Liver (tissue), 9 donors: ENCODE data around the gene SLFN11. TPM values are rescaled to one million over a fixed set of nuclear protein-coding genes. Genes with fewer than 3 reads are reported as not detected.

Source experiments
- DNase-seq: peaks from one replicate; pipeline ENCODE4 v3.0.0-alpha.2; 2017; ENCODE audit warnings: low spot score
- H3K27ac ChIP-seq, 2 donors: one replicate each; pipeline ENCODE4 v1.7.0; 2013; ENCODE audit warnings: inconsistent platforms in 2 of 2, low read length in 2 of 2, control low read depth in 1 of 2, low read depth in 1 of 2, mild to moderate bottlenecking in 1 of 2
- H3K27me3 ChIP-seq, 4 donors: one replicate each; pipeline versions ENCODE4 v1.6.1 to v1.7.0; 2013; ENCODE audit warnings: low read length in 3 of 4, inconsistent platforms in 1 of 4, mild to moderate bottlenecking in 1 of 4, moderate library complexity in 1 of 4; ENCODE audit not compliant: control insufficient read depth in 4 of 4, insufficient read depth in 4 of 4
- H3K36me3 ChIP-seq, 4 donors: one replicate each; pipeline versions ENCODE4 v1.6.1 to v1.7.0; 2013; ENCODE audit warnings: low read length in 3 of 4, mild to moderate bottlenecking in 3 of 4, low read depth in 1 of 4, moderate library complexity in 1 of 4; ENCODE audit not compliant: control insufficient read depth in 4 of 4, insufficient read depth in 3 of 4
- H3K4me1 ChIP-seq, 4 donors: one replicate each; pipeline versions ENCODE4 v1.6.1 to v1.7.0; 2013; ENCODE audit warnings: low read length in 3 of 4, mild to moderate bottlenecking in 3 of 4, moderate library complexity in 1 of 4; ENCODE audit not compliant: control insufficient read depth in 4 of 4, insufficient read depth in 4 of 4
- H3K4me3 ChIP-seq, 3 donors: one replicate each; pipeline versions ENCODE4 v1.6.1 to v1.7.0; 2013; ENCODE audit warnings: low read length in 3 of 3, control low read depth in 1 of 3, low read depth in 1 of 3, mild to moderate bottlenecking in 1 of 3
- H3K9ac ChIP-seq, 2 donors: one replicate each; pipeline ENCODE4 v1.7.0; 2013; ENCODE audit warnings: low read length in 2 of 2, mild to moderate bottlenecking in 2 of 2, moderate library complexity in 2 of 2, control low read depth in 1 of 2, low read depth in 1 of 2
- H3K9me3 ChIP-seq, 4 donors: one replicate each; pipeline versions ENCODE4 v1.6.1 to v1.7.0; 2013; ENCODE audit warnings: low read length in 3 of 4; ENCODE audit not compliant: control insufficient read depth in 4 of 4
- ATF3 ChIP-seq: IDR thresholded peaks from 2 replicates; pipeline ENCODE4 v1.6.1; 2016; ENCODE audit warnings: antibody characterized with exemption
- CTCF ChIP-seq: fragments of 150-350 bp; IDR thresholded peaks from 2 replicates; pipeline ENCODE4 v1.5.1; 2017; ENCODE audit warnings: improper control_type of control experiment, low read depth, low read length; ENCODE audit not compliant: missing input control
- EGR1 ChIP-seq, 2 donors: IDR thresholded peaks; 2 replicates each; pipeline ENCODE4 v1.6.1; 2016 to 2018; ENCODE audit warnings: antibody characterized with exemption in 2 of 2, low read depth in 2 of 2
- FOXA1 ChIP-seq: IDR thresholded peaks from 2 replicates; pipeline ENCODE4 v1.6.1; 2016; ENCODE audit warnings: antibody characterized with exemption
- FOXA2 ChIP-seq: IDR thresholded peaks from 2 replicates; pipeline ENCODE4 v1.6.1; 2016; ENCODE audit warnings: antibody characterized with exemption
- GABPA ChIP-seq, 2 donors: IDR thresholded peaks in 1 of 2; conservative IDR thresholded peaks in 1 of 2; 2 replicates each; pipeline ENCODE4 v1.6.1; 2016; ENCODE audit warnings: antibody characterized with exemption in 2 of 2, mild to moderate bottlenecking in 1 of 2, moderate library complexity in 1 of 2
- HNF4A ChIP-seq, 2 donors: conservative IDR thresholded peaks; 2 replicates each; pipeline ENCODE4 v1.6.1; 2016; ENCODE audit warnings: antibody characterized with exemption in 2 of 2, mild to moderate bottlenecking in 2 of 2
- HNF4G ChIP-seq: IDR thresholded peaks from 2 replicates; pipeline ENCODE4 v1.6.1; 2016; ENCODE audit warnings: antibody characterized with exemption
- JUND ChIP-seq, 2 donors: IDR thresholded peaks; 2 replicates each; pipeline ENCODE4 v1.6.1; 2016; ENCODE audit warnings: antibody characterized with exemption in 2 of 2
- MAX ChIP-seq: IDR thresholded peaks from 2 replicates; pipeline ENCODE4 v1.6.1; 2016; ENCODE audit warnings: antibody characterized with exemption
- NR2F2 ChIP-seq: IDR thresholded peaks from 2 replicates; pipeline ENCODE4 v1.6.1; 2016; ENCODE audit warnings: antibody characterized with exemption
- RAD21 ChIP-seq, 2 donors: IDR thresholded peaks; 2 replicates each; pipeline ENCODE4 v1.6.1; 2016; ENCODE audit warnings: antibody characterized with exemption in 2 of 2, mild to moderate bottlenecking in 2 of 2
- REST ChIP-seq: IDR thresholded peaks from 2 replicates; pipeline ENCODE4 v1.6.1; 2016; ENCODE audit warnings: antibody characterized with exemption, mild to moderate bottlenecking
- RXRA ChIP-seq, 2 donors: IDR thresholded peaks; 2 replicates each; pipeline ENCODE4 v1.6.1; 2017 to 2018; ENCODE audit warnings: antibody characterized with exemption in 2 of 2, mild to moderate bottlenecking in 1 of 2
- SP1 ChIP-seq: IDR thresholded peaks from 2 replicates; pipeline ENCODE4 v1.6.1; 2018; ENCODE audit warnings: antibody characterized with exemption, mild to moderate bottlenecking
- TAF1 ChIP-seq: conservative IDR thresholded peaks from 2 replicates; pipeline ENCODE4 v1.6.1; 2016; ENCODE audit warnings: antibody characterized with exemption, mild to moderate bottlenecking
- YY1 ChIP-seq: IDR thresholded peaks from 2 replicates; pipeline ENCODE4 v1.6.1; 2016; ENCODE audit warnings: antibody characterized with exemption, mild to moderate bottlenecking
- ZBTB33 ChIP-seq: IDR thresholded peaks from 2 replicates; pipeline ENCODE4 v1.6.1; 2016; ENCODE audit warnings: antibody characterized with exemption
- WGBS: extraction: QIAGEN DNeasy Blood & Tissue Kit; methylation state at CpG from one replicate; pipeline ENCODE4 v1.1.7; 2013; 5-methylcytosine and 5-hydroxymethylcytosine counted together
- polyA plus RNA-seq, 2 donors: library from polyadenylated mRNA; stranded (reverse) in 1 of 2; unstranded in 1 of 2; fragments of 200-250 nt in 1 of 2; fragments of >200 nt in 1 of 2; fragmentation: Nextera tagmentation in 1 of 2; extraction: Ambion mirVana in 1 of 2; gene quantifications; one replicate each; pipeline versions ENCODE4 v1.2.1 to v1.2.3, GENCODE V29; 2013 to 2015
- total RNA-seq, 2 donors: library from RNA; depleted of rRNA; stranded (reverse); fragments of >200 nt; gene quantifications; one replicate each; pipeline ENCODE4 v1.2.3, GENCODE V29; 2014
- donor health status: healthy.
- donor health status: healthy.
- donor health status: healthy.
- donor health status: healthy.
- donor health status: healthy.

SLFN11 gene
- total and polyA plus RNA-seq, 4 donors = 1.6 to 18.7 (median 6.2) TPM

GRCh38 chr17:35387496-35387895, 14.1 kb upstream of the SLFN11 start:
- Histone ChIP-seq H3K27me3 (peaks cover 0 to 6% (median 2%) of the 10 kb centered on the region in 4 donors), H3K4me3 (no peak overlapping the region), H3K36me3 (no peaks in the 10 kb centered on the region), H3K9ac (no peak overlapping the region), H3K4me1 (no peaks in the 10 kb centered on the region), H3K9me3 (no peaks in the 10 kb centered on the region), H3K27ac (no peak overlapping the region)
- no peak for DNase-seq
- TF ChIP-seq JUND (IDR thresholded peaks at IDR 0.05) (no peak), RXRA (IDR thresholded peaks at IDR 0.05) (no peak), GABPA (IDR thresholded peaks at IDR 0.05 in 1 of 2, conservative IDR thresholded peaks at IDR 0.05 in 1 of 2) (no peak), ATF3 (no peak), ZBTB33 (no peak), TAF1 (no peak), SP1 (no peak), FOXA2 (no peak), FOXA1 (no peak), YY1 (no peak), HNF4G (no peak), RAD21 (IDR thresholded peaks at IDR 0.05) (no peak), NR2F2 (no peak), CTCF (no peak), EGR1 (IDR thresholded peaks at IDR 0.05; ENCODE audit: low read depth in 2 of 2) (no peak), MAX (no peak), HNF4A (conservative IDR thresholded peaks at IDR 0.05) (no peak)

- H3K4me1 ChIP-seq = peaks cover 1 to 13% (median 8%) of the 10 kb centered on the region in 4 donors
- no peak for TF ChIP-seq JUND (IDR thresholded peaks at IDR 0.05)
- TF ChIP-seq TAF1 = no peak
- no peak for TF ChIP-seq FOXA1
- TF ChIP-seq CTCF = no peak
- TF ChIP-seq HNF4G = no peak
- no peak for TF ChIP-seq MAX
- TF ChIP-seq NR2F2 = no peak
- TF ChIP-seq RXRA (IDR thresholded peaks at IDR 0.05) = no peak
- TF ChIP-seq ZBTB33 = no peak
- no peak for TF ChIP-seq FOXA2
- no peak for TF ChIP-seq GABPA (IDR thresholded peaks at IDR 0.05 in 1 of 2, conservative IDR thresholded peaks at IDR 0.05 in 1 of 2)
- no peak for TF ChIP-seq REST
- no peak for TF ChIP-seq SP1
- no peak for TF ChIP-seq ATF3
- no peak for TF ChIP-seq HNF4A (conservative IDR thresholded peaks at IDR 0.05)
- no peak for TF ChIP-seq EGR1 (IDR thresholded peaks at IDR 0.05; ENCODE audit: low read depth in 2 of 2)
- TF ChIP-seq RAD21 (IDR thresholded peaks at IDR 0.05) = no peak
- no peak for TF ChIP-seq YY1
- H3K9ac ChIP-seq = no peak overlapping the region
- H3K9me3 ChIP-seq = no peaks in the 10 kb centered on the region
- H3K27me3 ChIP-seq = peaks cover 0 to 9% (median under 1%) of the 10 kb centered on the region in 4 donors
- no peak for DNase-seq
- 83% methylated on average over 3 of the region's 3 CpGs for WGBS
- no peak overlapping the region for H3K4me3 ChIP-seq
- H3K36me3 ChIP-seq = no peaks in the 10 kb centered on the region
- H3K27ac ChIP-seq = no peak overlapping the region
These were observed 4.3 kb upstream of the SLFN11 start for GRCh38 chr17:35377706-35378105.
